ENCODE data around the gene SHROOM4.

Gene SHROOM4

GRCh38 chrX:50677789-50678188, 136.2 kb downstream of the SHROOM4 start:
- TF ChIP-seq CTCF (IDR thresholded peaks at IDR 0.05; ENCODE audit: low read length), result no peak
- TF ChIP-seq EZH2 (optimal IDR thresholded peaks at IDR 0.05; ENCODE audit: low read depth, low read length), result no peak
- no peak for TF ChIP-seq EZH2phosphoT487 (IDR thresholded peaks at IDR 0.05; ENCODE audit: low read length)
- Histone ChIP-seq H3K27me3 (replicated peaks; ENCODE audit: insufficient read depth, low read length) (no peaks in the 10 kb centered on the region), H2AFZ (ENCODE audit: low read length) (no peak overlapping the region), H3K9me2 (replicated peaks; ENCODE audit: insufficient read depth, low read length) (no peaks in the 10 kb centered on the region), H4K20me1 (ENCODE audit: insufficient read depth, low read length) (no peaks in the 10 kb centered on the region), H3K4me1 (ENCODE audit: low read length) (no peaks in the 10 kb centered on the region), H3K27ac (ENCODE audit: low read length) (no peak overlapping the region), H3K79me2 (ENCODE audit: low read length) (no peaks in the 10 kb centered on the region), H3F3A (ENCODE audit: insufficient read depth, low read length) (no peaks in the 10 kb centered on the region), H3K4me2 (ENCODE audit: low read depth, low read length) (no peak overlapping the region), H3K9me3 (replicated peaks; ENCODE audit: insufficient read depth, low read length) (no peaks in the 10 kb centered on the region), H3K4me3 (ENCODE audit: low read length) (no peak overlapping the region), H3K9ac (ENCODE audit: low read length) (no peak overlapping the region), H3K36me3 (replicated peaks; ENCODE audit: insufficient read depth, low read length) (no peaks in the 10 kb centered on the region)
- DNase-seq, result no peak

DNA sequence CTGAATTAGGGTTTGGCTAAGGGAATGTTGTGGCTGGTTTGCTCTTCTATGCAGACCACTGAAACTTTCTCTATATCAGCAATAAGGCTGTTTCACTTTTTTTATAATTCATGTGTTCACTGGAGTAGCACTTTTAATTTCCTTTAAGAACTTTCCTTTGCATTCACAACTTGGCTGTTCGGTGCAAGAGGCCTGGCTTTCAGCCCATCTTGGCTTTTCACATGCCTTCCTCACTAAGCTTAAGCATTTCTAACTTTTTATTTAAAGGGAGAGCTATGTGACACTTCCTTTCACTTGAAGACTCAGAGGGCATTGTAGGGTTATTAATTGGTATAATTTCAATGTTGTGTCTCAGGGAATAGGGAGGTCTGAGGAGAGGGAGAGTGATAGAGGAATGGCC, 142.3 kb downstream of the SHROOM4 start:
- Histone ChIP-seq H4K20me1 (ENCODE audit: insufficient read depth, low read length) (no peaks in the 10 kb centered on the region), H3K9me2 (replicated peaks; ENCODE audit: insufficient read depth, low read length) (no peaks in the 10 kb centered on the region), H3K27me3 (replicated peaks; ENCODE audit: insufficient read depth, low read length) (no peaks in the 10 kb centered on the region), H3K9ac (ENCODE audit: low read length) (no peak overlapping the region), H3K79me2 (ENCODE audit: low read length) (no peaks in the 10 kb centered on the region), H3K27ac (ENCODE audit: low read length) (no peak overlapping the region), H3K4me2 (ENCODE audit: low read depth, low read length) (no peak overlapping the region), H3K36me3 (replicated peaks; ENCODE audit: insufficient read depth, low read length) (no peaks in the 10 kb centered on the region), H3K9me3 (replicated peaks; ENCODE audit: insufficient read depth, low read length) (no peaks in the 10 kb centered on the region), H2AFZ (ENCODE audit: low read length) (no peak overlapping the region), H3K4me1 (ENCODE audit: low read length) (no peaks in the 10 kb centered on the region), H3F3A (ENCODE audit: insufficient read depth, low read length) (no peaks in the 10 kb centered on the region), H3K4me3 (ENCODE audit: low read length) (no peak overlapping the region)
- TF ChIP-seq CTCF (IDR thresholded peaks at IDR 0.05; ENCODE audit: low read length) (no peak), EZH2phosphoT487 (IDR thresholded peaks at IDR 0.05; ENCODE audit: low read length) (no peak), EZH2 (optimal IDR thresholded peaks at IDR 0.05; ENCODE audit: low read depth, low read length) (no peak)
- DNase-seq, result no peak

GRCh38 chrX:50668860-50669259, 145.1 kb downstream of the SHROOM4 start:
- no peak for DNase-seq
- Histone ChIP-seq H2AFZ (ENCODE audit: low read length) (no peak overlapping the region), H3K9ac (ENCODE audit: low read length) (no peak overlapping the region), H4K20me1 (ENCODE audit: insufficient read depth, low read length) (no peaks in the 10 kb centered on the region), H3K4me3 (ENCODE audit: low read length) (no peak overlapping the region), H3K27ac (ENCODE audit: low read length) (no peak overlapping the region), H3K9me3 (replicated peaks; ENCODE audit: insufficient read depth, low read length) (no peaks in the 10 kb centered on the region), H3K4me2 (ENCODE audit: low read depth, low read length) (no peak overlapping the region), H3K36me3 (replicated peaks; ENCODE audit: insufficient read depth, low read length) (no peaks in the 10 kb centered on the region), H3F3A (ENCODE audit: insufficient read depth, low read length) (no peaks in the 10 kb centered on the region), H3K4me1 (ENCODE audit: low read length) (no peaks in the 10 kb centered on the region), H3K79me2 (ENCODE audit: low read length) (no peaks in the 10 kb centered on the region), H3K9me2 (replicated peaks; ENCODE audit: insufficient read depth, low read length) (no peaks in the 10 kb centered on the region), H3K27me3 (replicated peaks; ENCODE audit: insufficient read depth, low read length) (no peaks in the 10 kb centered on the region)
- TF ChIP-seq EZH2phosphoT487 (IDR thresholded peaks at IDR 0.05; ENCODE audit: low read length), result no peak

DNA sequence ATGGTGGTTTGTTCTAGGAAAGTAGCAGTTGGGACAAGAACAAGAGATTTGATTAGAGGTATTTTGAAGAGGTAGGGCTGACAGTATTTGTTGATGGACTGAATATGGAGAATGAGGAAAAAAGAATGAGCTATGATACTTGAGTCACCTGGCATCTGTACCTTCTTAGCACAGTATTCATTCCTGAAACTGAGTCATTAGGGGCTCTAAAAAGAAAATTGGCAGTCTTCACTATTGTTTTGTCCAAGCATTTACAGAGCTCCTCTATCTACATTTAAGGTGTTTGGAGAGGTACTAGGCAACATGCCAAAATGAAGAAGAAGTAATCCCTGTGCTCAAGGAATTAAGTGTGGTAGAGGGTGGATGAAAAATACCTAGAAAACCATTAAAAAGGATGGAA, 165.8 kb downstream of the SHROOM4 start:
- no peaks in the 10 kb centered on the region for H3K9me3 ChIP-seq (replicated peaks; ENCODE audit: insufficient read depth, low read length)
- H3K9ac ChIP-seq (ENCODE audit: low read length), result no peak overlapping the region
- no peak for DNase-seq
- H3K4me3 ChIP-seq (ENCODE audit: low read length), result no peak overlapping the region
- H3K4me1 ChIP-seq (ENCODE audit: low read length), result no peaks in the 10 kb centered on the region
- H3K4me2 ChIP-seq (ENCODE audit: low read depth, low read length), result no peak overlapping the region
- H3K27me3 ChIP-seq (replicated peaks; ENCODE audit: insufficient read depth, low read length), result no peaks in the 10 kb centered on the region
- no peaks in the 10 kb centered on the region for H3K79me2 ChIP-seq (ENCODE audit: low read length)
- no peak overlapping the region for H3K27ac ChIP-seq (ENCODE audit: low read length)
- H4K20me1 ChIP-seq (ENCODE audit: insufficient read depth, low read length), result no peaks in the 10 kb centered on the region
- no peaks in the 10 kb centered on the region for H3F3A ChIP-seq (ENCODE audit: insufficient read depth, low read length)
- no peaks in the 10 kb centered on the region for H3K9me2 ChIP-seq (replicated peaks; ENCODE audit: insufficient read depth, low read length)
- no peaks in the 10 kb centered on the region for H3K36me3 ChIP-seq (replicated peaks; ENCODE audit: insufficient read depth, low read length)
- H2AFZ ChIP-seq (ENCODE audit: low read length), result no peak overlapping the region
- no peak for TF ChIP-seq EZH2phosphoT487 (IDR thresholded peaks at IDR 0.05; ENCODE audit: low read length)
- TF ChIP-seq EZH2 (optimal IDR thresholded peaks at IDR 0.05; ENCODE audit: low read depth, low read length), result no peak
- TF ChIP-seq CTCF (IDR thresholded peaks at IDR 0.05; ENCODE audit: low read length), result no peak

All from MM.1S (cell line).